CD4-positive, alpha-beta T cell treated with Interleukin-10 for 1 hour (primary cell): ENCODE results near the gene TBXA2R.

Experiments
- DNase-seq: peaks from one replicate; pipeline ENCODE4 v3.0.0-alpha.2; 2020

The TBXA2R gene

DNA sequence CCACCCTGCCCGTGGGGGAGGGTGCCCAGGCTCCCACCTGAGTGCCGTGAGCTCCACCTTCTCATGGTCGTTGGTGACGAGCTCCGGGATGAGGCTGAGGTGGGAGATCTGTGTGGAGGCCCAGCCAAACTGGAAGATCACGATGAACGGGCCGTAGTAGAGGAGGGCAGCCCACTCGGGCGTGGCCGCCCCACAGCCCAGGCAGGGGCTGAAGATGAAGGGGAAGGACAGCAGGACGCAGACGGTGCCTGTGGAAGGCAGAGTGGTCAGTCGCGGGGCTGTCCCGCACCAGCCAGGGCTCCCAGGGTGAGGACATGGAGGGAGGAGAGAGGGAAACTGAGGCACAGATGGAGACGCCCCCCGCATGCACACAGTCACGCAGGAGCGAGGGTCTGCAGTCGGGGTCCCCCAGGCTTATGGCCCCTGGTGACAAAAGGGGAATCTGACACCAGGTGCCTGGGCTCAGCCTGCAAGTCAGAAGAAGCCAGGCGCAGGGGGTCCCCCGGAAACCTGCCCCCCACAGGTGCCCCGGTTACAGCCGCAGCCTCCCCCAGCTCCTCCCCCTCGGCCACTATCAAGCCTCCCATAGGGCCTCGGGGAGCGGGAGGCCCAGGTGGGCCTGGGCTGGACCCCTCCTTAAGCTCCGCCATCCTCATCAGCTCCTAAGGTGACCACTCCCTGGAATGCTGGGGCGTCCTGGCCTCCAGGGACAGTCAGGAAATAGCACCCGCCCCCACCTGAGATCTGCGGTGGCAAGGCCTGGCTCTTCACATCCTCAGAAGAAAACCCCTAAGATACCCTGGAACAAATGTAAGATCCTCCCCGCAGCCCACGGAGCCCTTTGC, 55.5 kb downstream of the TBXA2R start:
- DNase-seq, result no peak

DNA sequence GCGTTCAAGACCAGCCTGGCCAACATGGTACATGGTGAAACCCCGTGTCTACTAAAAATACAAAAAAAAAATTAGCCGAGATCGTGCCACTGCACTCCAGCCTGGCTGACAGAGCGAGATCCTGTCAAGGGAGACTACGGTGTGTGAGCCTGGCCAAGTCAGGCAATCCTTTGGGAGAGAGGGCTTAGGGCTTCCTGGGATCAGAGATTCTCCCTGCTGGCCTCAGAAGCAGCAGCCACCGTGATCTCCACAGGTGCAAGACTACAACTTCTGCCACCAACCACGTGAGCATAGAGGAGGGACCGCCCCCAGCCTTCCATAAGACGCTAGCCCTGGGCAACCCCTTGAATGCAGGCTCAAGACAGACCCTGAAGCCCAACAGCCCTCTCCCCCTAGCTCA, 56.9 kb downstream of the TBXA2R start:
- no peak for DNase-seq

- no peak for DNase-seq
Observed at GRCh38 chr19:3548606-3549005, 58.1 kb downstream of the TBXA2R start.

GRCh38 chr19:3547767-3548282, 58.9 kb downstream of the TBXA2R start:
- DNase-seq, result no peak

DNA sequence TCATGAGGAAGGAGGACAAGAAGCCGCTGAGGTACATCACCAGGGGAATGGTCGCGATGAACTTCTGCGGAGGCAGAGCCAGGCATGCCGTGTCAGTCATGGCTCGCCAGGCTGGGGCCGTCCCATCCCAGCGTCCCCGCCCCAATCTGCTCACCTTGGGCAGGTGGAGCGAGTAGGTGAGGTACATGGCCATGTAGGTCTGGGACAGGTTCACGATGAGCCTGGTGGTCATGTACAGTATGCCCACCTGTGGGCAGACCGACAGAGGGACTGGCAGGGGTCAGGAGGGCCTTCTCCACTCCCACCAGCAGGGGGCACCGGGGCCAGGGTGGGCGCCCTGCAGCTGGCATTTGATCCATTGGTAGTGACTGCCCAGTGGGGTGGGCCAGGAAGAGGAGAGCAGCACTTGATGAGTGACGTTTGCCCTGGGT, 59.4 kb downstream of the TBXA2R start:
- DNase-seq, result peak; percentile 32

DNA sequence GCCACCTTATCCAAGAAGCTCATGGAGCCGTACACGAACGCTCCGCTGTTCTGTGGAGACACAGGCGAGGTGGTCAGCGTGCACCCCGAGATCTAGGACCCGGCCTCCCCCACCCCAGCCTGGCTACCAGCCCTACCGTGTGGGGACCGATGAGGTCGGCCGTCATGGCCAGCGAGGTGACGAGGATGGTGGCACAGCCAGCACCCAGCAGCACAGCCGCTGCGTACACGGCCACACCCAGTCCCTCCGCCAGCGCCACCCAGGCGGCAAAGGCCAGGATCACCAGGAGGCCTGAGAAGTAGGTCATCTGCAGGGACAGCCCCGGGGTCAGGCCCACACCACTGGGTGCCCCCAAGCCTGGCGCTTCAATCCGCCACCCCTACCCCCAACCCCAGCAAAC, 60.6 kb downstream of the TBXA2R start:
- no peak for DNase-seq

DNA sequence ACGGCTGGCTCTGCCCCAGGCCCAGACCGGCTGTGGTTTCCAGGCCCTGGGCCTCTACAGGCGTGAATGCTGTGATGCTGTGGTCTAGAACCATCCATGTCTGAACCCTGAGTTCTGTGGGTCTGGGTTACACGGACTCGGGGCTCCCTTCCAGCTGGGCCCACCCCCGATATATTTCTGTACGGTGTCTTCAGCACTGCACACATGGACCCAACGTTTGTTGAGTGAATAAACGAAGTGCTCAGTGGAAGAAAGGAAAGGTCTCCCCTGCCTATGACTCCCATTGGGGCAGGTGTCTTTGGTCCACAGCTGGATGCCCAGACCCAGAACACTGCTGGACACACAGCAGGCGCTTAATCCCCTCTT, 61.0 kb downstream of the TBXA2R start:
- DNase-seq, result no peak

- DNase-seq, result peak; percentile 79
Observed at GRCh38 chr19:3544742-3545668, 61.7 kb downstream of the TBXA2R start.
